GM21528 (cell line): ENCODE data around the gene MAN1C1.
"Not testable (repeated sequence)": the region's sequence is repeated elsewhere in the genome, so short reads cannot be mapped to it uniquely, and the experiment has no call there.

ENCODE experiments used
- ATAC-seq: cut with Tn5 transposase; IDR thresholded peaks from one replicate; pipeline ENCODE4 v1.9.1; 2021; ENCODE audit warnings: mild to moderate bottlenecking, moderate library complexity; ENCODE audit not compliant: unreplicated experiment, low FRiP score

The MAN1C1 gene

GRCh38 chr1:25694167-25695007 is 77.8 kb downstream of the MAN1C1 start:
- ATAC-seq = no peak

GRCh38 chr1:25695090-25695770 is 78.6 kb downstream of the MAN1C1 start:
- ATAC-seq = no peak

GRCh38 chr1:25695771-25696311 is 79.2 kb downstream of the MAN1C1 start:
- ATAC-seq = no peak

GRCh38 chr1:25696643-25697042 is 80.1 kb downstream of the MAN1C1 start:
- ATAC-seq = not testable (repeated sequence)

- no peak for ATAC-seq
Measured at GRCh38 chr1:25697435-25698217, 81.0 kb downstream of the MAN1C1 start.

- ATAC-seq = no peak
Measured at GRCh38 chr1:25698252-25698651, 81.7 kb downstream of the MAN1C1 start.

GRCh38 chr1:25699059-25699458 is 82.5 kb downstream of the MAN1C1 start:
- ATAC-seq = not testable (repeated sequence)

- no peak for ATAC-seq
Measured at GRCh38 chr1:25699500-25700143, 83.0 kb downstream of the MAN1C1 start.

GRCh38 chr1:25700144-25700523 is 83.5 kb downstream of the MAN1C1 start:
- no peak for ATAC-seq

GRCh38 chr1:25700626-25701025 is 84.0 kb downstream of the MAN1C1 start:
- no peak for ATAC-seq

GRCh38 chr1:25701030-25701785 is 84.6 kb downstream of the MAN1C1 start:
- no peak for ATAC-seq

GRCh38 chr1:25702101-25702775 is 85.6 kb downstream of the MAN1C1 start:
- ATAC-seq = no peak

GRCh38 chr1:25703041-25703440 is 86.5 kb downstream of the MAN1C1 start:
- ATAC-seq = no peak

GRCh38 chr1:25703671-25704266 is 87.2 kb downstream of the MAN1C1 start:
- no peak for ATAC-seq

- ATAC-seq = no peak
Measured at GRCh38 chr1:25704267-25704691, 87.7 kb downstream of the MAN1C1 start.

- ATAC-seq = no peak
Measured at GRCh38 chr1:25705699-25706098, 89.1 kb downstream of the MAN1C1 start.

GRCh38 chr1:25706146-25707089 is 89.8 kb downstream of the MAN1C1 start:
- ATAC-seq = no peak
